Right atrium auricular region (tissue), 2 donors: ENCODE measurements around the gene PIK3CD. TPM values are rescaled to one million over a fixed set of nuclear protein-coding genes. Genes with fewer than 3 reads are reported as not detected.

Source experiments
- DNase-seq: peaks from one replicate; pipeline ENCODE4 v3.0.0-alpha.2; 2019; ENCODE audit warnings: low spot score
- H3K27ac ChIP-seq, 2 donors: fragments of 200-600 bp; sonication (generic); 1 replicate in 1 of 2; 2 replicates in 1 of 2; pipeline ENCODE4 v1.5.1; 2016 to 2019
- H3K27me3 ChIP-seq, 2 donors: fragments of 200-600 bp; sonication (generic); one replicate each; pipeline versions ENCODE4 v1.5.1 to v1.6.0; 2017 to 2019
- H3K36me3 ChIP-seq: fragments of 200-600 bp; sonication (generic); one replicate; pipeline ENCODE4 v1.5.1; 2016
- H3K4me1 ChIP-seq, 2 donors: fragments of 200-600 bp; sonication (generic); one replicate each; pipeline versions ENCODE4 v1.5.1 to v1.6.0; 2017 to 2019
- H3K4me3 ChIP-seq, 2 donors: fragments of 200-600 bp; sonication (generic); 1 replicate in 1 of 2; 2 replicates in 1 of 2; pipeline ENCODE4 v1.5.1; 2017 to 2019; ENCODE audit warnings: mild to moderate bottlenecking in 1 of 2, moderate library complexity in 1 of 2
- H3K9me3 ChIP-seq, 2 donors: fragments of 200-600 bp; sonication (generic); one replicate each; pipeline ENCODE4 v1.5.1; 2019
- total RNA-seq, 2 donors: library from RNA; depleted of rRNA; stranded (reverse); fragments of >200 nt; gene quantifications; one replicate each; pipeline ENCODE4 v1.1.0, GENCODE V29; 2016
- TF ChIP-seq, protein P1 (sequence below), 2 donors: fragments of 200-600 bp; sonication (generic); IDR thresholded peaks; one replicate each; pipeline ENCODE4 v1.5.1; 2019; ENCODE audit warnings: antibody characterized with exemption in 2 of 2

PIK3CD gene
- total RNA-seq, 2 donors from 2014 or later = 4.7 to 7.4 TPM

DNA sequence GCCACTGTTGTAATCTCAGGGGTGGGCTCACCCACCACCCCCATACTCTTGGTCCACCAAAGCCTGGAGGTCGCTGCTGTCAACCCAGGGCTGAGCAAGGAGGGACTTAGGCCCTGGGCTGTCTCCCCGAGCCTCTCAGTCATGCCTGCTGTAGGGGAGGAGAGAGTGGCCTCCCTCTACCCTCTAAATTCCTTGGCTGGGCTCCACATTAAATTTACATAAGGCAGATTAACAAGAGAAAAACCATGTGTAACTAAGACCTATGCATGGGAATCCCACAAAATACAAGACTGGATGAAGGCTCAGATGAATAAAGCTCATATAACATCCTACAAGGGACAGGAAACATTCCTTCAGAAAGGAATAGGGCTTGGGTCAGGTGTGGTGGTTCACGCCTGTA lies 1.8 kb upstream of the PIK3CD start:
- DNase-seq = no peak
- Histone ChIP-seq H3K4me1 (peaks cover 0 to 19% of the 10 kb centered on the region in 2 donors), H3K4me3 (no peak overlapping the region), H3K27me3 (peaks cover 0 to 7% of the 10 kb centered on the region in 2 donors), H3K27ac (no peak overlapping the region), H3K36me3 (no peaks in the 10 kb centered on the region), H3K9me3 (no peaks in the 10 kb centered on the region)
- TF ChIP-seq, protein P1, sequence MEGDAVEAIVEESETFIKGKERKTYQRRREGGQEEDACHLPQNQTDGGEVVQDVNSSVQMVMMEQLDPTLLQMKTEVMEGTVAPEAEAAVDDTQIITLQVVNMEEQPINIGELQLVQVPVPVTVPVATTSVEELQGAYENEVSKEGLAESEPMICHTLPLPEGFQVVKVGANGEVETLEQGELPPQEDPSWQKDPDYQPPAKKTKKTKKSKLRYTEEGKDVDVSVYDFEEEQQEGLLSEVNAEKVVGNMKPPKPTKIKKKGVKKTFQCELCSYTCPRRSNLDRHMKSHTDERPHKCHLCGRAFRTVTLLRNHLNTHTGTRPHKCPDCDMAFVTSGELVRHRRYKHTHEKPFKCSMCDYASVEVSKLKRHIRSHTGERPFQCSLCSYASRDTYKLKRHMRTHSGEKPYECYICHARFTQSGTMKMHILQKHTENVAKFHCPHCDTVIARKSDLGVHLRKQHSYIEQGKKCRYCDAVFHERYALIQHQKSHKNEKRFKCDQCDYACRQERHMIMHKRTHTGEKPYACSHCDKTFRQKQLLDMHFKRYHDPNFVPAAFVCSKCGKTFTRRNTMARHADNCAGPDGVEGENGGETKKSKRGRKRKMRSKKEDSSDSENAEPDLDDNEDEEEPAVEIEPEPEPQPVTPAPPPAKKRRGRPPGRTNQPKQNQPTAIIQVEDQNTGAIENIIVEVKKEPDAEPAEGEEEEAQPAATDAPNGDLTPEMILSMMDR (IDR thresholded peaks at IDR 0.05) = no peak

DNA sequence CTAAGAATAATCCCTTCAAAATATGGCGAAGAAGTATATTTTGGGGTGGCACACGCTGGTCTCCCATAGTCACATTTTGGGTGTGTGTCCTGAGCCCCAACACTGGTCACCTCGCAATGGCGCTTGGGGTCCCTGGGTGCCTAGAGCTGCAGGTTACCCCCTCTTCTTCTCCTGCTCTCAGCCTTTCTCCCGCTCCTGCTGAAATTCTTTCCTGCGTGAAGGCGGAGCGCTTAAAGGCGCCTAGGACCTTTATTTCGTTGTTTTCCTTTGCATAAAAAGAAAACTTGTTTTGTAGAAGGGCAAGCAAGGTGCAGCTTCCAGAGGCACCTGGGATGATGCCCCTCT lies 339 bp upstream of the PIK3CD start:
- no peak for DNase-seq
- peak overlapping the region; percentile 31 to 56 for H3K4me3 ChIP-seq
- no peaks in the 10 kb centered on the region for H3K36me3 ChIP-seq
- peaks cover 0 to 7% of the 10 kb centered on the region in 2 donors for H3K27me3 ChIP-seq
- no peak overlapping the region for H3K27ac ChIP-seq
- H3K9me3 ChIP-seq = no peaks in the 10 kb centered on the region
- H3K4me1 ChIP-seq = peaks cover 0 to 19% of the 10 kb centered on the region in 2 donors
- TF ChIP-seq, protein P1 (IDR thresholded peaks at IDR 0.05) = no peak

DNA sequence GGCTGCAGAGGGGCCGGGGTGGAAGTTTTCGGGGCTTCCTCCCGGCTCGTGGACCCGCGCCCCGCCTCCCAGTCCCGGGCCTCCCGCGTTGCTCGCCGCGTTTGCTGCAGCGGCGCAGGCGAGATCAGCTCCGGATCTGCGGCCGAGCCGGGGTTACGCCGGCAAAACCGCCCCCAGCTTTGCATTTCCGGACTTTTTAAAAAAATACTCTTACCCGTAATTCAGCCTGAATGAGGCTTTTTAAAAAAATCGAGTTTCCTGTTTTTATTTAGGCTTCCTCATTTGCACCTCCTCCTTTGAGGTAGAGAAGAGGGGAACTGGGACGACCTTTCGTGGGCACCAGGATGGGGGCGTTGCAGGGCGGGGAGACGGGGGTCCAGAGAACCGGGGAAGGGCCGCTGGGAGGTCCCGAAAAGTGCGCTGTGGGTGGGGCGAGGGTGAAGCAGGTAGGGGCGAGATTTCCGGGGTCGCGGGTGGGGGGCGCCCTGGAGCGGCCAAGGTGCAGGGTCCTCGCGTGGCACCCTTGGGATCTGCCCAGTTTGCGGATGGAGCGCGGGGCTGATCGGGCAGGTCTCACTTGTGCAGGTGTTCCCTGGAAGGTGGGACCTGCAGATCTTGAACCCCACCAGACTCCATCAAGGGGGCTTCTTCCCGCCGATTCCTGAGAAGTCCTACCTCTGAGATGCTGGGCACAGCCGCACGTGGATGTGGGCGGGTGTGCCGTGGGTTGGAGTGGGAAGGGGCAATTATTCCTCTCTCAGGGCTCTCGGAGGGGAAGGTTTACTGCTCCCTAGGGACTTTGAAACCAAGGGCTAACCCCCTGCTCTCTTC lies 1.1 kb downstream of the PIK3CD start:
- Histone ChIP-seq H3K27ac (no peak overlapping the region), H3K27me3 (peaks cover 0 to 7% of the 10 kb centered on the region in 2 donors), H3K36me3 (no peaks in the 10 kb centered on the region), H3K9me3 (no peaks in the 10 kb centered on the region), H3K4me3 (peak overlapping the region in 1 of 2 donors; percentile 56), H3K4me1 (peaks cover 0 to 19% of the 10 kb centered on the region in 2 donors)
- DNase-seq = no peak
- TF ChIP-seq, protein P1 (IDR thresholded peaks at IDR 0.05) = no peak

DNA sequence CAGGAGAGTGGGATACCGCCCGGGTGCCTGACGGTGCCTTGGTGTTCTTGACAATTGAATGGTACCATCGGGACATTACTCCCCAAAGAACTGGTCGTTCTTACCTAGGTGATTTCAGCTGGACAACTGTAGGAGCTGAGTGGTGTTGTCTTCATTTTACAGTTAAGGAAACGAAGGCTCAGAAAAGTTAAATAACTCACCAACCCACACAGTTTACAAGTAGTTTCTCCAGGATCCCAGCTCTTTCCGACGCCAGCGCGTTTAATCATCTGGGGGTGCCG lies 1.6 kb downstream of the PIK3CD start:
- H3K4me1 ChIP-seq = peaks cover 0 to 19% of the 10 kb centered on the region in 2 donors

DNA sequence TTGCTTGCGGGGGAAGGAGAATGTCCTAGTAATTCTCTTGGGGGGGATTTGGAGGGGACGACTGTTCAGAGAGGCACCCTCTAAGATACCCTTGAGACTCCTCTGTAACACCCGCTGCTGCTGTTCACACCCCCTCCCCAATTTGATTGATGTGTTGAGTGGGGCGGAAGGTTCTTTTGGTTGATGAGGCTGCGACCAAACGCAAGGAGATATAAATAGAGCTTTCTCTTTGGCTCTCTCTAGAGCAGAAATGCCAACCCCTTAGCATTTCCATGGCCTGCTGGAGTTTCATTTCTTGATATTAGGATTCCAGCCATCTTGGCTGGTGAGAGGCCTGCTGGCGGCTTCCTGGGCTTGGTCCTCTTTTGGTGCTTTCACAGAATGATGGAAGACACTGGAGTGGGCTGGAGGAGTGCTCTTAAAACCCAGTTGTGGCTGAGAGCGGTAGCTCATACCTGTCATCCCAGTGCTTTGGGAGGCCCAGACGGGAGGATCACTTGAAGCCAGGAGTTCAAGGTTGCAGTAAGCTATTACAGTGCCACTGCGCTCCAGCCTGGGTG lies 2.0 kb downstream of the PIK3CD start:
- H3K4me3 ChIP-seq = no peak overlapping the region
- H3K9me3 ChIP-seq = no peaks in the 10 kb centered on the region
- H3K27me3 ChIP-seq = peaks cover 0 to 7% of the 10 kb centered on the region in 2 donors
- H3K4me1 ChIP-seq = peaks cover 0 to 19% of the 10 kb centered on the region in 2 donors
- TF ChIP-seq, protein P1 (IDR thresholded peaks at IDR 0.05) = no peak
- no peak overlapping the region for H3K27ac ChIP-seq
- no peak for DNase-seq
- H3K36me3 ChIP-seq = no peaks in the 10 kb centered on the region

More for the DNA sequence above, 1.6 kb downstream of the PIK3CD start:
- no peaks in the 10 kb centered on the region for H3K9me3 ChIP-seq
- no peaks in the 10 kb centered on the region for H3K36me3 ChIP-seq
- TF ChIP-seq, protein P1 (IDR thresholded peaks at IDR 0.05) = no peak
- no peak for DNase-seq
- H3K27me3 ChIP-seq = peaks cover 0 to 7% of the 10 kb centered on the region in 2 donors
- no peak overlapping the region for H3K27ac ChIP-seq
- H3K4me3 ChIP-seq = peak overlapping the region in 1 of 2 donors; percentile 56
